Neural cell (in vitro differentiated cells): Measurements from ENCODE around the gene AHCTF1. TPM values are rescaled to one million over a fixed set of nuclear protein-coding genes. Genes with fewer than 3 reads are reported as not detected.

Experiments used
- H2AFZ ChIP-seq: fragments of 200-600, 300-800 bp; sonication (generic), shearing (Covaris generic); 2 replicates; pipeline ENCODE4 v1.6.0; 2014; ENCODE audit warnings: low read depth, mild to moderate bottlenecking, antibody characterized with exemption, low read length, moderate library complexity
- H3F3A ChIP-seq: fragments of 200-600 bp; shearing (Covaris generic); 2 replicates; pipeline ENCODE4 v1.6.1; 2016; ENCODE audit warnings: mild to moderate bottlenecking, moderate library complexity, mixed read lengths, antibody characterized with exemption, low read length; ENCODE audit not compliant: insufficient read depth, poor library complexity, severe bottlenecking
- H3K27ac ChIP-seq: fragments of 200-600, 300-800 bp; sonication (generic), shearing (Covaris generic); 2 replicates; pipeline ENCODE4 v1.5.1; 2014; ENCODE audit warnings: mild to moderate bottlenecking, low read length, moderate library complexity
- H3K27me3 ChIP-seq: fragments of 300-800, 200-600 bp; sonication (generic), shearing (Covaris generic); 2 replicates; pipeline ENCODE4 v1.6.0; 2014; ENCODE audit warnings: mild to moderate bottlenecking, low read depth, low read length, moderate library complexity; ENCODE audit not compliant: insufficient read depth
- H3K36me3 ChIP-seq: fragments of 300-800, 200-600 bp; sonication (generic), shearing (Covaris generic); 2 replicates; pipeline ENCODE4 v1.5.1; 2014; ENCODE audit warnings: mild to moderate bottlenecking, antibody characterized with exemption, low read length, moderate library complexity; ENCODE audit not compliant: insufficient read depth
- H3K4me2 ChIP-seq: fragments of 300-800, 200-600 bp; sonication (generic), shearing (Covaris generic); 2 replicates; pipeline ENCODE4 v1.6.0; 2014; ENCODE audit warnings: mild to moderate bottlenecking, low read length
- H3K4me3 ChIP-seq: fragments of 300-800, 200-600 bp; sonication (generic), shearing (Covaris generic); 2 replicates; pipeline ENCODE4 v1.5.1; 2014; ENCODE audit warnings: mild to moderate bottlenecking, low read length, moderate library complexity
- H3K79me2 ChIP-seq: fragments of 200-600 bp; shearing (Covaris generic); replicated peaks from 2 replicates; pipeline ENCODE4 v1.6.0; 2014; ENCODE audit warnings: mild to moderate bottlenecking, low read length, moderate library complexity; ENCODE audit not compliant: insufficient read depth
- H3K9ac ChIP-seq: fragments of 300-800, 200-600 bp; sonication (generic), shearing (Covaris generic); 2 replicates; pipeline ENCODE4 v1.6.1; 2016; ENCODE audit warnings: mild to moderate bottlenecking, low read length, mixed read lengths
- H3K9me2 ChIP-seq: fragments of 200-600 bp; shearing (Covaris generic); 2 replicates; pipeline ENCODE4 v1.6.1; 2016; ENCODE audit warnings: mild to moderate bottlenecking, low read length, mixed read lengths; ENCODE audit not compliant: insufficient read depth
- H3K9me3 ChIP-seq: fragments of 200-600, 300-800 bp; sonication (generic), shearing (Covaris generic); 2 replicates; pipeline ENCODE4 v1.6.1; 2016; ENCODE audit warnings: mild to moderate bottlenecking, mixed run types, low read length, moderate library complexity, mixed read lengths
- H4K20me1 ChIP-seq: fragments of 200-600 bp; shearing (Covaris generic); 2 replicates; pipeline ENCODE4 v1.6.1; 2016; ENCODE audit warnings: mild to moderate bottlenecking, mixed run types; ENCODE audit not compliant: insufficient read depth
- EP300 ChIP-seq: fragments of 450-650 bp; conservative IDR thresholded peaks from 2 replicates; pipeline ENCODE4 v1.6.1; 2014; ENCODE audit warnings: antibody characterized with exemption, mild to moderate bottlenecking, moderate library complexity; ENCODE audit not compliant: poor library complexity, severe bottlenecking
- EZH2 ChIP-seq: fragments of 200-600, 300-800 bp; shearing (Covaris generic), sonication (generic); IDR thresholded peaks from 2 replicates; pipeline ENCODE4 v1.6.1; 2014; ENCODE audit warnings: antibody characterized with exemption, low read length, borderline replicate concordance, mild to moderate bottlenecking; ENCODE audit not compliant: insufficient read depth, poor library complexity, severe bottlenecking
- MXI1 ChIP-seq: fragments of 450-650 bp; conservative IDR thresholded peaks from 2 replicates; pipeline ENCODE4 v1.6.1; 2014; ENCODE audit warnings: antibody characterized with exemption, mild to moderate bottlenecking; ENCODE audit not compliant: poor library complexity, severe bottlenecking
- POLR2AphosphoS5 ChIP-seq: IDR thresholded peaks from 2 replicates; pipeline ENCODE4 v1.6.1; 2012
- RAD21 ChIP-seq: fragments of 450-650 bp; conservative IDR thresholded peaks from 2 replicates; pipeline ENCODE4 v1.6.1; 2014; ENCODE audit warnings: antibody characterized with exemption, mild to moderate bottlenecking, moderate library complexity
- SMC3 ChIP-seq: fragments of 450-650 bp; conservative IDR thresholded peaks from 2 replicates; pipeline ENCODE4 v1.6.1; 2014; ENCODE audit warnings: antibody characterized with exemption, mild to moderate bottlenecking, moderate library complexity; ENCODE audit not compliant: poor library complexity
- TAF1 ChIP-seq: IDR thresholded peaks from 2 replicates; pipeline ENCODE4 v1.6.1; 2012; ENCODE audit warnings: low read depth
- polyA plus RNA-seq: library from polyadenylated mRNA; depleted of rRNA; stranded (reverse); fragments of >200 nt; gene quantifications from 2 replicates; pipeline ENCODE4 v1.2.3, GENCODE V29; 2014
- TF ChIP-seq, protein P1 (sequence below): fragments of 450-650 bp; IDR thresholded peaks from 2 replicates; pipeline ENCODE4 v1.5.1; 2014; ENCODE audit warnings: antibody characterized with exemption, mild to moderate bottlenecking, moderate library complexity; ENCODE audit not compliant: poor library complexity, severe bottlenecking
- TF ChIP-seq, protein P2 (sequence below): IDR thresholded peaks from 2 replicates; pipeline ENCODE4 v1.6.1; 2012; ENCODE audit warnings: borderline replicate concordance

The AHCTF1 gene
- polyA plus RNA-seq, 1 donor from 2014 or later, result 27.1 TPM

DNA sequence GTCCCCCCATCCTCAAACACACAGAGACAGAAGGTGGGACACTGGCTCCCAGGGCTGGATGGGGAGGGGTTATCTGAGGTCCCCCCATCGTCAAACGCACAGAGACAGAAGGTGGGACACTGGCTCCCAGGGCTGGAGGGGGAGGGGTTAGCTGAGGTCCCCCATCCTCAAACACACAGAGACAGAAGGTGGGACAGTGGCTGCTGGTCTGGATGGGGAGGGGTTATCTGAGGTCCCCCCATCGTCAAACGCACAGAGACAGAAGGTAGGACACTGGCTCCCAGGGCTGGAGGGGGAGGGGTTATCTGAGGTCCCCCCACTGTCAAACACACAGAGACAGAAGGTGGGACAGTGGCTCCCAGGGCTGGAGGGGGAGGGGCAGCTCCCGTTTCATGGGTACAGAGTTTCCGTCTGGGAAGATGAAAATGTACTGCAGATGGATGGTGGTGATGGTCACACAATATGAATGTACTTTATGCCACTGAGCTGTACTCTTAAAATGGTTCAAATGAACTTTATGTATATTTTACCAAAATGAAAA, 138.3 kb downstream of the AHCTF1 start:
- no peaks in the 10 kb centered on the region for H3K27me3 ChIP-seq
- H3K9ac ChIP-seq, result no peak overlapping the region
- no peaks in the 10 kb centered on the region for H4K20me1 ChIP-seq
- H3K4me3 ChIP-seq, result no peak overlapping the region
- H3K4me2 ChIP-seq, result no peak overlapping the region
- no peak overlapping the region for H3K27ac ChIP-seq
- H3K9me2 ChIP-seq, result no peaks in the 10 kb centered on the region
- H3K9me3 ChIP-seq, result no peaks in the 10 kb centered on the region
- H2AFZ ChIP-seq, result no peak overlapping the region
- no peaks in the 10 kb centered on the region for H3F3A ChIP-seq
- TF ChIP-seq, protein P1, sequence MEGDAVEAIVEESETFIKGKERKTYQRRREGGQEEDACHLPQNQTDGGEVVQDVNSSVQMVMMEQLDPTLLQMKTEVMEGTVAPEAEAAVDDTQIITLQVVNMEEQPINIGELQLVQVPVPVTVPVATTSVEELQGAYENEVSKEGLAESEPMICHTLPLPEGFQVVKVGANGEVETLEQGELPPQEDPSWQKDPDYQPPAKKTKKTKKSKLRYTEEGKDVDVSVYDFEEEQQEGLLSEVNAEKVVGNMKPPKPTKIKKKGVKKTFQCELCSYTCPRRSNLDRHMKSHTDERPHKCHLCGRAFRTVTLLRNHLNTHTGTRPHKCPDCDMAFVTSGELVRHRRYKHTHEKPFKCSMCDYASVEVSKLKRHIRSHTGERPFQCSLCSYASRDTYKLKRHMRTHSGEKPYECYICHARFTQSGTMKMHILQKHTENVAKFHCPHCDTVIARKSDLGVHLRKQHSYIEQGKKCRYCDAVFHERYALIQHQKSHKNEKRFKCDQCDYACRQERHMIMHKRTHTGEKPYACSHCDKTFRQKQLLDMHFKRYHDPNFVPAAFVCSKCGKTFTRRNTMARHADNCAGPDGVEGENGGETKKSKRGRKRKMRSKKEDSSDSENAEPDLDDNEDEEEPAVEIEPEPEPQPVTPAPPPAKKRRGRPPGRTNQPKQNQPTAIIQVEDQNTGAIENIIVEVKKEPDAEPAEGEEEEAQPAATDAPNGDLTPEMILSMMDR, result no peak
- no peak for TF ChIP-seq POLR2AphosphoS5
- no peak for TF ChIP-seq SMC3
- TF ChIP-seq EZH2, result no peak
- no peak for TF ChIP-seq EP300
- TF ChIP-seq MXI1, result no peak
- TF ChIP-seq TAF1, result no peak
- TF ChIP-seq, protein P2, sequence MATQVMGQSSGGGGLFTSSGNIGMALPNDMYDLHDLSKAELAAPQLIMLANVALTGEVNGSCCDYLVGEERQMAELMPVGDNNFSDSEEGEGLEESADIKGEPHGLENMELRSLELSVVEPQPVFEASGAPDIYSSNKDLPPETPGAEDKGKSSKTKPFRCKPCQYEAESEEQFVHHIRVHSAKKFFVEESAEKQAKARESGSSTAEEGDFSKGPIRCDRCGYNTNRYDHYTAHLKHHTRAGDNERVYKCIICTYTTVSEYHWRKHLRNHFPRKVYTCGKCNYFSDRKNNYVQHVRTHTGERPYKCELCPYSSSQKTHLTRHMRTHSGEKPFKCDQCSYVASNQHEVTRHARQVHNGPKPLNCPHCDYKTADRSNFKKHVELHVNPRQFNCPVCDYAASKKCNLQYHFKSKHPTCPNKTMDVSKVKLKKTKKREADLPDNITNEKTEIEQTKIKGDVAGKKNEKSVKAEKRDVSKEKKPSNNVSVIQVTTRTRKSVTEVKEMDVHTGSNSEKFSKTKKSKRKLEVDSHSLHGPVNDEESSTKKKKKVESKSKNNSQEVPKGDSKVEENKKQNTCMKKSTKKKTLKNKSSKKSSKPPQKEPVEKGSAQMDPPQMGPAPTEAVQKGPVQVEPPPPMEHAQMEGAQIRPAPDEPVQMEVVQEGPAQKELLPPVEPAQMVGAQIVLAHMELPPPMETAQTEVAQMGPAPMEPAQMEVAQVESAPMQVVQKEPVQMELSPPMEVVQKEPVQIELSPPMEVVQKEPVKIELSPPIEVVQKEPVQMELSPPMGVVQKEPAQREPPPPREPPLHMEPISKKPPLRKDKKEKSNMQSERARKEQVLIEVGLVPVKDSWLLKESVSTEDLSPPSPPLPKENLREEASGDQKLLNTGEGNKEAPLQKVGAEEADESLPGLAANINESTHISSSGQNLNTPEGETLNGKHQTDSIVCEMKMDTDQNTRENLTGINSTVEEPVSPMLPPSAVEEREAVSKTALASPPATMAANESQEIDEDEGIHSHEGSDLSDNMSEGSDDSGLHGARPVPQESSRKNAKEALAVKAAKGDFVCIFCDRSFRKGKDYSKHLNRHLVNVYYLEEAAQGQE, result no peak
- no peak for TF ChIP-seq RAD21
- no peaks in the 10 kb centered on the region for H3K36me3 ChIP-seq
- no peaks in the 10 kb centered on the region for H3K79me2 ChIP-seq

DNA sequence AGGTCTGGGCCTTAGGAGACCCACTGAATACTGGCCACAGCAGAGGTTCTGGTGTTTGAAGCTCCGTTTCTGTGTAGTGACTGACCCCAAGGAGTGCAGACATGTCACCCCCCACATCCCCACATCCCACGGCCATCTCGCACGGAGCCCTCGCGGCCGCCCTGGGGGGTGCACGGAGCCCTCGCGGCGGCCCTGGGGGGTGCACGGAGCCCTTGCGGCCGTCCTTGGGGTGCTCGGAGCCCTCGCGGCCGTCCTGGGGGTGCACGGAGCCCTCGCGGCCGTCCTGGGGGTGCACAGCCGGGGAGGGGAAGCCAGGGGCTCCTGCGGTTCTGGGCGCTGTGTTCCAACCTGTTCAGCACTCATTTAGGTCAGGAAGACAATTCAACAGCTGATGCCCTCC, 139.1 kb downstream of the AHCTF1 start:
- Histone ChIP-seq H3K36me3 (no peaks in the 10 kb centered on the region), H2AFZ (no peak overlapping the region), H3F3A (no peaks in the 10 kb centered on the region), H3K27ac (no peak overlapping the region), H3K9me2 (no peaks in the 10 kb centered on the region), H3K79me2 (no peaks in the 10 kb centered on the region), H3K9me3 (no peaks in the 10 kb centered on the region), H3K27me3 (no peaks in the 10 kb centered on the region), H3K4me2 (no peak overlapping the region), H3K4me3 (no peak overlapping the region), H3K9ac (no peak overlapping the region), H4K20me1 (no peaks in the 10 kb centered on the region)
- TF ChIP-seq MXI1 (no peak), EP300 (no peak), EZH2 (no peak), POLR2AphosphoS5 (no peak)
- TF ChIP-seq, protein P2, result no peak
- TF ChIP-seq, protein P1, result no peak
